Measurements from ENCODE around the gene PPP1R2. TPM values are rescaled to one million over a fixed set of nuclear protein-coding genes. Genes with fewer than 3 reads are reported as not detected.

PPP1R2 gene
- total and polyA plus RNA-seq, 2 of the 13 experiments (the other 11 are each of a cell fraction or from before 2014, with no cell fraction given) = 36.5 to 86.5 TPM

GRCh38 chr3:195544230-195544536, 1.1 kb upstream of the PPP1R2 start:
- H2AFZ ChIP-seq (ENCODE audit: low read length) = no peak overlapping the region
- peak overlapping the region; percentile 84 for H3K4me2 ChIP-seq (ENCODE audit: low read depth, low read length)
- in situ Hi-C loops (cut with HindIII; ENCODE audit: extremely low pct_ligation_motif_present, low pct_unique_long_range_greater_than_20kb) (no loop called here), intact Hi-C loops (cut with micrococcal nuclease; ENCODE audit: unreplicated experiment) (loop anchor here (5.0 to 10.0 kb wide), 2 partner anchors 272 to 1419 kb away; partner anchors contain the start of gene XXYLT1)
- H3K27ac ChIP-seq (ENCODE audit: extremely low read length, insufficient read depth, low read length) = peak overlapping the region; percentile 85
- H3K9me3 ChIP-seq (ENCODE audit: low read length) = no peaks in the 10 kb centered on the region
- ChIA-PET POLR2A (interaction anchor here (0.6 to 2.7 kb wide), 3 partner anchors 9 to 101 kb away, joined by 3 to 8 read pairs (median 6); partner anchors contain the start of gene ACAP2), CTCF (ENCODE audit: low intra/inter-chr PET ratio, low total read pairs) (no interaction called here)
- no peaks in the 10 kb centered on the region; a peak in 1 of 5 replicates for H3K27me3 ChIP-seq (ENCODE audit: control insufficient read depth in 1 of 2, insufficient read depth in 2 of 2, low read length in 2 of 2)
- DNase-seq (ENCODE audit: low spot score) (no peak), FAIRE-seq (no peak), ATAC-seq (no peak)
- peak overlapping the region; percentile 78 to 91 (median 87); a peak in 5 of 6 replicates for H3K4me3 ChIP-seq (replicated peaks in 1 of 3; ENCODE audit: insufficient read depth in 1 of 3, low read depth in 2 of 3, low read length in 3 of 3)
- WGBS (ENCODE audit: low lambda C conversion rate) = 17% methylated on average over 3 of the region's 4 CpGs
- no peaks in the 10 kb centered on the region for H3K36me3 ChIP-seq (replicated peaks in 1 of 2; ENCODE audit: control insufficient read depth in 1 of 2, insufficient read depth in 2 of 2, low read length in 2 of 2)
- H3K9ac ChIP-seq (ENCODE audit: insufficient read depth, low read depth, low read length) = peak overlapping the region; percentile 90; the same call in 1 of the 2 replicates
- no TSS peak for BruUV-seq (replicated peaks)
- TF ChIP-seq TFE3 (CRISPR knock-in tag; IDR thresholded peaks at IDR 0.05) = 0 out of 2 replicates have a peak, but pooled peaks have one; percentile 6
- 0 out of 2 replicates have a peak, but pooled peaks have one; percentile 18 for TF ChIP-seq TGIF2 (CRISPR knock-in tag; IDR thresholded peaks at IDR 0.05)
- peak; percentile 55; the same call in 1 of the 2 replicates for TF ChIP-seq ZNF598 (CRISPR knock-in tag; IDR thresholded peaks at IDR 0.05; ENCODE audit: borderline replicate concordance)
- TF ChIP-seq DNMT3B (CRISPR knock-in tag; conservative IDR thresholded peaks at IDR 0.05) = 0 out of 2 replicates have a peak, but pooled peaks have one; percentile 43
- TF ChIP-seq SP1 (IDR thresholded peaks at IDR 0.05) = no peak
- TF ChIP-seq SP1 (CRISPR knock-in tag; IDR thresholded peaks at IDR 0.05) = no peak
- 0 out of 2 replicates have a peak, but pooled peaks have one; percentile 27 for TF ChIP-seq ZNF350 (CRISPR knock-in tag; IDR thresholded peaks at IDR 0.05; ENCODE audit: borderline replicate concordance, low read depth)
- TF ChIP-seq PRMT3 (CRISPR knock-in tag; IDR thresholded peaks at IDR 0.05; ENCODE audit: borderline replicate concordance, low read depth) = peak; percentile 79
- TF ChIP-seq ZNF317 (CRISPR knock-in tag; IDR thresholded peaks at IDR 0.05) = 0 out of 2 replicates have a peak, but pooled peaks have one; percentile 31
- no peak for TF ChIP-seq TCF7L2 (IDR thresholded peaks at IDR 0.05; ENCODE audit: low read depth, low read length)
- TF ChIP-seq HMGXB4 (CRISPR knock-in tag; IDR thresholded peaks at IDR 0.05; ENCODE audit: borderline replicate concordance in 1 of 2, low read depth in 1 of 2) = 0 out of 4 replicates have a peak, but pooled peaks of 1 of the 2 experiments have one; percentile 3
- TF ChIP-seq ZNF569 (CRISPR knock-in tag; IDR thresholded peaks at IDR 0.05; ENCODE audit: borderline replicate concordance) = no peak
- H3K4me1 ChIP-seq (ENCODE audit: insufficient read depth, low read length) = peaks cover 78% of the 10 kb centered on the region
- peaks cover 34% of the 10 kb centered on the region for H3K79me2 ChIP-seq (ENCODE audit: insufficient read depth, low read length)
- peaks cover 25% of the 10 kb centered on the region for H4K20me1 ChIP-seq (ENCODE audit: insufficient read depth, low read length)
